OCI-LY7 (cell line): ENCODE results near the gene LEUTX. TPM values are rescaled to one million over a fixed set of nuclear protein-coding genes. Genes with fewer than 3 reads are reported as not detected.

Experiments
- BruUV-seq: library from RNA; stranded (reverse); fragments of 400-500 nt; replicated peaks from 2 replicates; lab custom pipeline; 2021; lab: Mats Ljungman, UMichigan
- CTCF ChIA-PET: fragments of 300-600 bp; sonication (Branson Sonifier 250); formaldehyde crosslinking; loops from one replicate; lab custom pipeline; 2022; ENCODE audit warnings: antibody characterized with exemption; ENCODE audit not compliant: unreplicated experiment; lab: Charles Lee
- POLR2A ChIA-PET: fragments of 300-600 bp; sonication (Branson Sonifier 250); formaldehyde crosslinking; loops from one replicate; lab custom pipeline; 2022; ENCODE audit warnings: antibody characterized with exemption; lab: Charles Lee
- DNase-seq: peaks from one replicate; pipeline ENCODE4 v3.0.0-alpha.2; 2015; ENCODE audit warnings: low spot score
- H2AFZ ChIP-seq: fragments of 200-600 bp; sonication (generic), shearing (Covaris generic); 2 replicates; pipeline ENCODE4 v1.6.1; 2014; ENCODE audit warnings: mild to moderate bottlenecking, antibody characterized with exemption, low read length, moderate library complexity
- H3K27ac ChIP-seq: fragments of 200-600 bp; sonication (generic); 2 replicates; pipeline ENCODE4 v1.5.1; 2014; ENCODE audit warnings: mixed run types, low read depth, mild to moderate bottlenecking, moderate library complexity, low read length, inconsistent platforms; ENCODE audit not compliant: poor library complexity, severe bottlenecking
- H3K36me3 ChIP-seq: fragments of 200-600 bp; sonication (generic); 2 replicates; pipeline ENCODE4 v1.6.1; 2014; ENCODE audit warnings: mild to moderate bottlenecking, antibody characterized with exemption, low read length, moderate library complexity, mixed read lengths; ENCODE audit not compliant: insufficient read depth
- H3K4me1 ChIP-seq: fragments of 200-600 bp; sonication (generic); 2 replicates; pipeline ENCODE4 v1.5.1; 2014; ENCODE audit warnings: mild to moderate bottlenecking, low read length; ENCODE audit not compliant: insufficient read depth, poor library complexity, severe bottlenecking
- H3K4me2 ChIP-seq: fragments of 200-600 bp; sonication (generic); 2 replicates; pipeline ENCODE4 v1.6.1; 2014; ENCODE audit warnings: mild to moderate bottlenecking, low read length
- H3K4me3 ChIP-seq: fragments of 200-600 bp; sonication (generic); 2 replicates; pipeline ENCODE4 v1.5.1; 2014; ENCODE audit warnings: mild to moderate bottlenecking, low read depth, low read length; ENCODE audit not compliant: poor library complexity, severe bottlenecking
- H3K79me2 ChIP-seq: fragments of 200-600 bp; sonication (generic); 2 replicates; pipeline ENCODE4 v1.6.1; 2016; ENCODE audit warnings: low read depth, mild to moderate bottlenecking, low read length, moderate library complexity, mixed read lengths; ENCODE audit not compliant: insufficient read depth
- H3K9me2 ChIP-seq: fragments of 200-600 bp; sonication (generic); 2 replicates; pipeline ENCODE4 v1.6.1; 2016; ENCODE audit warnings: mild to moderate bottlenecking, low read length, mixed read lengths; ENCODE audit not compliant: insufficient read depth
- H3K9me3 ChIP-seq: fragments of 200-600 bp; sonication (generic); 2 replicates; pipeline ENCODE4 v1.6.1; 2014; ENCODE audit warnings: mild to moderate bottlenecking, mixed run types, low read length, mixed read lengths
- H4K20me1 ChIP-seq: fragments of 200-600 bp; sonication (generic); 2 replicates; pipeline ENCODE4 v1.6.1; 2014; ENCODE audit warnings: mild to moderate bottlenecking, antibody characterized with exemption, low read length, moderate library complexity, mixed read lengths; ENCODE audit not compliant: insufficient read depth
- CTCF ChIP-seq: fragments of 200-600 bp; sonication (generic); conservative IDR thresholded peaks from 2 replicates; pipeline ENCODE4 v1.5.1; 2014; ENCODE audit warnings: mild to moderate bottlenecking, antibody characterized with exemption, low read length, moderate library complexity, mixed read lengths
- EZH2phosphoT487 ChIP-seq: fragments of 200-600 bp; sonication (generic); IDR thresholded peaks from 2 replicates; pipeline ENCODE4 v1.6.1; 2018; ENCODE audit warnings: low read depth, borderline replicate concordance, mild to moderate bottlenecking, mixed run types, antibody characterized with exemption, low read length, moderate library complexity, mixed read lengths
- intact Hi-C: fragments of 100-400 bp; cut with micrococcal nuclease; formaldehyde crosslinking; loops from one replicate; pipeline ENCODE4 v1.10.0; 2022; ENCODE audit not compliant: unreplicated experiment
- total RNA-seq, 2 experiments: library from RNA; depleted of rRNA in 1 of 2; stranded (reverse); fragments of >200 nt in 1 of 2; shearing (Covaris generic) in 1 of 2; gene quantifications; 2 replicates each; pipeline ENCODE4 v1.2.3, GENCODE V29; 2014 to 2022

LEUTX gene
- total RNA-seq, 2 experiments from 2014 or later, result not detected

GRCh38 chr19:39788244-39788643, 9.6 kb downstream of the LEUTX start:
- CTCF ChIA-PET, result no interaction called here

DNA sequence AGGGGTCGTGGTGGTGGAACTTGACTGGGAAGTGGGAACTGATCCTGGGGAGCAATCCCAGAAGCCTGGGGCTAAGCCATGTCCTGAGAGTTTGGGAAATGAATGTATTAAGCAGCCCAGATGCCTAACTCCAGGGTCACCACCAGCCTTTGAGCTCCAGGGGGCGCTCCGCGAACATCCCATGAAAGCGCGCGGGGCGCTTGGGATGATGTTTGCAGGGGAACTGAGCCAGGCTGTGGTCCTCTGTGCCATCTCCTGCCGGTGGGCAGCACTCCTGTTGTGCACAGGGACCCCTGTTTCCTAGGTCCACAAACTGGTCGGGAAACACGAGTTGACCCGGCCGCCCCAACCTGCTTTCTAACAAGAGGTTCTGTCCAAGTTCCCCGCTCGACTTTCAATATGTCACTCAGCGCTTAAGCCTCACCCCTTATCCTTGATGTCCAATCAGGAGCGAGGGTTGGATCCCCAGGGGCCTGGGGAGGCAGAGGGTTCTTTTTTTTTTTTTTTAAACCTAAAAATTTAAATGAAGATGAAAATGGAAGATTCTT, 14.4 kb downstream of the LEUTX start:
- Histone ChIP-seq H4K20me1 (no peaks in the 10 kb centered on the region), H3K36me3 (no peaks in the 10 kb centered on the region), H3K79me2 (no peaks in the 10 kb centered on the region), H3K9me2 (no peaks in the 10 kb centered on the region), H3K4me1 (peaks cover 4% of the 10 kb centered on the region), H3K4me3 (peak overlapping the region; percentile 66), H3K27ac (no peak overlapping the region), H3K9me3 (peaks cover 7% of the 10 kb centered on the region), H2AFZ (peak overlapping the region; percentile 64), H3K4me2 (peak overlapping the region; percentile 70)
- CTCF ChIA-PET, result interaction anchor here (1.4 to 1.5 kb wide), 2 partner anchors 40 to 52 kb away, joined by 4 to 7 read pairs; no protein-coding TSS in a partner anchor
- TF ChIP-seq EZH2phosphoT487 (no peak), CTCF (peak; percentile 98)
- peak; percentile 85 for DNase-seq
- POLR2A ChIA-PET, result interaction anchor here (0.7 to 1.4 kb wide), 4 partner anchors 18 to 762 kb away, joined by 3 to 4 read pairs (median 3); partner anchors contain the start of gene PSMC4
- intact Hi-C loops, result loop anchor here (1.0 to 2.0 kb wide), 2 partner anchors 51 to 178 kb away; partner anchors contain the start of gene PSMC4
- BruUV-seq, result no TSS peak

More at GRCh38 chr19:39788244-39788643, 9.6 kb downstream of the LEUTX start:
- no peaks in the 10 kb centered on the region for H3K9me2 ChIP-seq
- no peak overlapping the region for H3K4me2 ChIP-seq
- no peaks in the 10 kb centered on the region for H4K20me1 ChIP-seq
- no peak overlapping the region for H3K4me3 ChIP-seq
- no peaks in the 10 kb centered on the region for H3K79me2 ChIP-seq
- POLR2A ChIA-PET, result no interaction called here
- no peak overlapping the region for H2AFZ ChIP-seq
- H3K27ac ChIP-seq, result no peak overlapping the region
- intact Hi-C loops, result no loop called here
- TF ChIP-seq EZH2phosphoT487 (no peak), CTCF (no peak)
- DNase-seq, result no peak
- no peaks in the 10 kb centered on the region for H3K36me3 ChIP-seq
- peaks cover 11% of the 10 kb centered on the region for H3K9me3 ChIP-seq
- no peaks in the 10 kb centered on the region for H3K4me1 ChIP-seq
- BruUV-seq, result no TSS peak

- no peak overlapping the region for H2AFZ ChIP-seq
- H3K4me2 ChIP-seq, result no peak overlapping the region
- no peak overlapping the region for H3K27ac ChIP-seq
- peaks cover 4% of the 10 kb centered on the region for H3K4me1 ChIP-seq
- H3K36me3 ChIP-seq, result no peaks in the 10 kb centered on the region
- H4K20me1 ChIP-seq, result no peaks in the 10 kb centered on the region
- no peaks in the 10 kb centered on the region for H3K79me2 ChIP-seq
- no peaks in the 10 kb centered on the region for H3K9me3 ChIP-seq
- POLR2A ChIA-PET, result no interaction called here
- TF ChIP-seq CTCF (no peak), EZH2phosphoT487 (no peak)
- intact Hi-C loops, result no loop called here
- H3K4me3 ChIP-seq, result no peak overlapping the region
- no TSS peak for BruUV-seq
- peak; percentile 31 for DNase-seq
- CTCF ChIA-PET, result interaction anchor here (0.5 kb wide), 1 partner anchor 51 kb away, joined by 3 read pairs; the partner anchor contains the start of gene FBL
- H3K9me2 ChIP-seq, result no peaks in the 10 kb centered on the region
These were observed 16.3 kb downstream of the LEUTX start for GRCh38 chr19:39795001-39795400.
